Osteocyte (in vitro differentiated cells): ENCODE measurements around the gene SPATA31C1. TPM values are rescaled to one million over a fixed set of nuclear protein-coding genes. Genes with fewer than 3 reads are reported as not detected.

Experiments used
- DNase-seq: peaks from one replicate; pipeline ENCODE4 v3.0.0; 2021; ENCODE audit warnings: mixed read lengths; ENCODE audit not compliant: unreplicated experiment; ENCODE audit errors: extremely low spot score
- H3K27ac Mint-ChIP-seq: one replicate; pipeline ENCODE4 v1.8.0; 2021; ENCODE audit warnings: mild to moderate bottlenecking, mixed read lengths; ENCODE audit not compliant: unreplicated experiment
- H3K27me3 Mint-ChIP-seq: one replicate; pipeline ENCODE4 v1.8.0; 2021; ENCODE audit warnings: mixed read lengths; ENCODE audit not compliant: unreplicated experiment
- H3K36me3 Mint-ChIP-seq: one replicate; pipeline ENCODE4 v1.8.0; 2021; ENCODE audit warnings: mixed read lengths; ENCODE audit not compliant: unreplicated experiment
- H3K4me1 Mint-ChIP-seq: one replicate; pipeline ENCODE4 v1.8.0; 2021; ENCODE audit warnings: mixed read lengths; ENCODE audit not compliant: unreplicated experiment
- H3K4me3 Mint-ChIP-seq: one replicate; pipeline ENCODE4 v1.8.0; 2021; ENCODE audit warnings: mild to moderate bottlenecking, moderate library complexity, mixed read lengths; ENCODE audit not compliant: unreplicated experiment
- H3K9me3 Mint-ChIP-seq: one replicate; pipeline ENCODE4 v1.8.0; 2021; ENCODE audit warnings: mixed read lengths; ENCODE audit not compliant: unreplicated experiment
- total RNA-seq: library from RNA; stranded (reverse); gene quantifications from 2 replicates; pipeline ENCODE4 v1.2.1, GENCODE V29; 2021
- TF ChIP-seq, protein P1 (sequence below): fragments of 200-600 bp; sonication (generic); IDR thresholded peaks from 2 replicates; pipeline ENCODE4 v1.5.0; 2021; ENCODE audit warnings: antibody characterized with exemption, mild to moderate bottlenecking, moderate library complexity

SPATA31C1 gene
- total RNA-seq, 1 donor from 2014 or later = not detected

DNA sequence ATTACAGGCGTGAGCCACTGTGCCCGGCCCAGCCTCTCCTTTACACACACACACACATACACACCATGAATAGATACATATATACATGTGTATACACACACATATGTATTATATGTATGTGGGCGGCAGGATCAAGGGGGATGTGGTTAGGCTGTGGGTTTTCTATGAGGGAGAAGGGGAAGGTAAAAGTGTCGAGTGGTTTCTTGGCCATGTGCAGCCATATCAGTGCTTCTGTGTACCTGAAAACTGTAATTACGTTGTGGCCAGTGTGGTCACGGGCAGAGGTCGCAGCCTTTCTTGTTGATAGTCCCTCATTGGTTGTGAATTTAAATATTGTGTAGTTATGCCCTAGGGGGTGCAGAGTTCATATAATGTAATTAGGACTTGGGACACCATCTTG lies 40.1 kb downstream of the SPATA31C1 start:
- H3K27me3 Mint-ChIP-seq = peaks cover 34% of the 10 kb centered on the region
- TF ChIP-seq, protein P1, sequence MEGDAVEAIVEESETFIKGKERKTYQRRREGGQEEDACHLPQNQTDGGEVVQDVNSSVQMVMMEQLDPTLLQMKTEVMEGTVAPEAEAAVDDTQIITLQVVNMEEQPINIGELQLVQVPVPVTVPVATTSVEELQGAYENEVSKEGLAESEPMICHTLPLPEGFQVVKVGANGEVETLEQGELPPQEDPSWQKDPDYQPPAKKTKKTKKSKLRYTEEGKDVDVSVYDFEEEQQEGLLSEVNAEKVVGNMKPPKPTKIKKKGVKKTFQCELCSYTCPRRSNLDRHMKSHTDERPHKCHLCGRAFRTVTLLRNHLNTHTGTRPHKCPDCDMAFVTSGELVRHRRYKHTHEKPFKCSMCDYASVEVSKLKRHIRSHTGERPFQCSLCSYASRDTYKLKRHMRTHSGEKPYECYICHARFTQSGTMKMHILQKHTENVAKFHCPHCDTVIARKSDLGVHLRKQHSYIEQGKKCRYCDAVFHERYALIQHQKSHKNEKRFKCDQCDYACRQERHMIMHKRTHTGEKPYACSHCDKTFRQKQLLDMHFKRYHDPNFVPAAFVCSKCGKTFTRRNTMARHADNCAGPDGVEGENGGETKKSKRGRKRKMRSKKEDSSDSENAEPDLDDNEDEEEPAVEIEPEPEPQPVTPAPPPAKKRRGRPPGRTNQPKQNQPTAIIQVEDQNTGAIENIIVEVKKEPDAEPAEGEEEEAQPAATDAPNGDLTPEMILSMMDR = no peak
- H3K27ac Mint-ChIP-seq = no peak overlapping the region
- no peaks in the 10 kb centered on the region for H3K4me1 Mint-ChIP-seq
- no peak for DNase-seq
- peaks cover 5% of the 10 kb centered on the region for H3K9me3 Mint-ChIP-seq
- H3K36me3 Mint-ChIP-seq = no peaks in the 10 kb centered on the region
- no peak overlapping the region for H3K4me3 Mint-ChIP-seq

DNA sequence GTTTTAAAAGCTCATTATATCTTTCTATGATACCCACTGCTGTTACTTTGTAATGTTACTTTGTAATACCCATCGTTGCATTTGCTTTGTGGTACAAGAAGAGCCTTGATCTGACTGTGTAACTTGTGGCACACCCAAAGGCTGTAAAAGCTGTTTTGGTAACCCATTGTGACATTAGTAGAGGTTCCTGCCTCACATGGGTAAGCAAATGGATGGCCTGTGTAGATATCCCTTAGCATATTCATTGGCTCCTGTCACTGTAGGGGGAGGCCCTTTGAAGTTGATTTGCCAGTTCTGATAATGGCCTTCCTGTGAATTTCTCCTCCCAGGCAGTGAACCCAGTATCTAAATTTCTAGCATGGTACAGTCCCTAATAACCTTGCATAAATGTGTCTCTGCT lies 40.8 kb downstream of the SPATA31C1 start:
- Mint-ChIP-seq H3K4me1 (no peaks in the 10 kb centered on the region), H3K27me3 (peaks cover 34% of the 10 kb centered on the region), H3K4me3 (no peak overlapping the region), H3K27ac (no peak overlapping the region), H3K36me3 (no peaks in the 10 kb centered on the region), H3K9me3 (peaks cover 5% of the 10 kb centered on the region)
- no peak for DNase-seq
- TF ChIP-seq, protein P1 = no peak

DNA sequence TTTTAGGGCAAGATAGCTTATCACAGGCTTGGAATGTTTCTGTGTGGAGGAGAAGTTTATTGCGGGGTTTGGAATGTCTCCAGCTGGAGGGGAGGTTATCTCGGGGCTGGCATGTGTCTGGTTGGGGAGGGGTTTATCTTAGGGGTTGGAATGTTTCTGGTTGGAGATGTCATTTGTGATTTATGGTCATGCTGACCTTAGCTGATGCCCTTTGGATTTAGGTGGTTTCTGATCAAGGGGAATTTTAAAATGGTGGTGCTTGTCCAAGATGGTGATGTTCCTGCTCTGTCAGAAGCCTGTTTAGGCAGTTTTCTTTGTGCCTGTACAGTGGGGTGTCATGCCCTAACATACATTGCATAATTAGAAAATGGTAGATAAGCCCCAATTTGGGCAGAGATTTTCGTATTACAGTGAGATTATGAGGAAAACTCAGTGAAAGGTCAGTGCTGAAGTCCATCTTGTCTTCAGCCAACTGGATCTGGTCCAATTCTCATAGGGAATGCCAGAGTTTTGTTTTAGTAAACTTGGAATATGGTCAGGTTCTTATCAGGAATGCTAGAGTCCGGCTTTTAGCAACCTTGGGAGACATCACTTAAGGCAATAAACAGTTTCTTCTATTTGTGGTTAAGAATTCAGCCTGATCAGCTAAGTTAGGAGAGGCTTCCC lies 42.3 kb downstream of the SPATA31C1 start:
- DNase-seq = no peak

DNA sequence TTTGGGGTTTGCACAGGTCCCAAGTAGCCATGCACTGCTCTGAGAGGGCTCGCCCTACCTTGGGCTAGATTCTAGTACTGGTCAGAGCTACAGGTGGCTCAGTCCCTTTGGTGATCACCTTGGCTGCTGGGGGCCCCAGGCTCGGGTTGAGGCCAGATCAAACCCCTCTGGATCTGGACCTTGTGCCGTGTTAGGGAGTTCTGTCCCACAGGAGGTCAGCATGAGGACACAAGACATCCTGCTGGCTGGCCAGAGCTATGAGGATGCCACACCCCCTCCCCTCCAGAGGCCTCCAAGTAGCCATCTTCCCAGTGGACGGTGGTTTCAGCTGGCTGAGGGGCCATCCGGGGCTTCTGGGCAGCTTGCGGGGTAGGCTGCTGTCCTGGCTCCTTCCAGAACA lies 46.0 kb downstream of the SPATA31C1 start:
- Mint-ChIP-seq H3K4me3 (no peak overlapping the region), H3K9me3 (peaks cover 5% of the 10 kb centered on the region), H3K27me3 (peaks cover 12% of the 10 kb centered on the region), H3K4me1 (no peaks in the 10 kb centered on the region), H3K36me3 (peaks cover 8% of the 10 kb centered on the region), H3K27ac (no peak overlapping the region)
- TF ChIP-seq, protein P1 = no peak
- DNase-seq = no peak

More for the DNA sequence above, 42.3 kb downstream of the SPATA31C1 start:
- Mint-ChIP-seq H3K4me3 (no peak overlapping the region), H3K27me3 (peaks cover 27% of the 10 kb centered on the region), H3K36me3 (no peaks in the 10 kb centered on the region), H3K27ac (no peak overlapping the region), H3K4me1 (no peaks in the 10 kb centered on the region), H3K9me3 (peaks cover 5% of the 10 kb centered on the region)
- TF ChIP-seq, protein P1 = no peak

DNA sequence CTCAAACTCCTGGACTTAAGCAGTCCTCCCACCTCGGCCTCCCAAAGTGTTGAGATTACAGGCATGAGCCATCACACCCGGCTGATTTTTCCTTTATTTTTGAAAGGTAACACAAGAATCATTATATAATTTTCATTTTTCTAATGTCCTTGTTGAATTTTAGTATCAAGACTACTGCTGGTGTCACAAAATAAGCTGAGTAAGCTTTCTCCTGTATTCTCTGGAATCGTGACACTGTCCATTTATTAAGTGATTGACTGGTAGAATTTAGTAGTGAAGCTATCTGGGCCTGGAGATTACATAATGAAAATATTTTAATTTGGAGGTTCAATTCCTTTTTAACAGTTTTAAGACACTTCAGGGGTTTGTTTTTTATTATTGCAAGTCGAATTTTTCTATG lies 47.1 kb downstream of the SPATA31C1 start:
- TF ChIP-seq, protein P1 = no peak
- no peak overlapping the region for H3K4me3 Mint-ChIP-seq
- DNase-seq = no peak
- H3K27ac Mint-ChIP-seq = no peak overlapping the region
- H3K9me3 Mint-ChIP-seq = no peaks in the 10 kb centered on the region
- H3K27me3 Mint-ChIP-seq = peaks cover 8% of the 10 kb centered on the region
- H3K4me1 Mint-ChIP-seq = no peaks in the 10 kb centered on the region
- peaks cover 8% of the 10 kb centered on the region for H3K36me3 Mint-ChIP-seq
